ENCODE results near the gene PLIN4. TPM values are rescaled to one million over a fixed set of nuclear protein-coding genes. Genes with fewer than 3 reads are reported as not detected.

PLIN4 gene
- total RNA-seq, 2 experiments from 2014 or later = 0.13 to 0.32 TPM

- Histone ChIP-seq H3K27ac (ENCODE audit: low read depth, low read length, poor library complexity, severe bottlenecking) (no peak overlapping the region), H2AFZ (ENCODE audit: low read length) (no peak overlapping the region), H3K4me3 (ENCODE audit: low read depth, low read length, poor library complexity, severe bottlenecking) (no peak overlapping the region), H3K9me2 (ENCODE audit: insufficient read depth, low read length) (no peaks in the 10 kb centered on the region), H3K36me3 (ENCODE audit: insufficient read depth, low read length) (no peaks in the 10 kb centered on the region), H3K79me2 (ENCODE audit: insufficient read depth, low read depth, low read length) (no peaks in the 10 kb centered on the region), H3K9me3 (ENCODE audit: low read length) (no peaks in the 10 kb centered on the region), H3K4me2 (ENCODE audit: low read length) (no peak overlapping the region), H4K20me1 (ENCODE audit: insufficient read depth, low read length) (no peaks in the 10 kb centered on the region), H3K4me1 (ENCODE audit: insufficient read depth, low read length, poor library complexity, severe bottlenecking) (no peaks in the 10 kb centered on the region)
- no TSS peak for BruUV-seq (replicated peaks)
- ChIA-PET POLR2A (no interaction called here), CTCF (ENCODE audit: unreplicated experiment) (no interaction called here)
- intact Hi-C loops (cut with micrococcal nuclease; ENCODE audit: unreplicated experiment) = no loop called here
- no peak for DNase-seq (ENCODE audit: low spot score)
- TF ChIP-seq EZH2phosphoT487 (IDR thresholded peaks at IDR 0.05; ENCODE audit: borderline replicate concordance, low read depth, low read length) (no peak), CTCF (conservative IDR thresholded peaks at IDR 0.05; ENCODE audit: low read length) (no peak)
Measured at GRCh38 chr19:4516199-4516938, 1.9 kb downstream of the PLIN4 start.

GRCh38 chr19:4515732-4516131 lies 2.6 kb downstream of the PLIN4 start:
- BruUV-seq (replicated peaks) = no TSS peak
- POLR2A ChIA-PET = no interaction called here
- H3K27ac ChIP-seq (ENCODE audit: low read depth, low read length, poor library complexity, severe bottlenecking) = no peak overlapping the region
- H3K4me1 ChIP-seq (ENCODE audit: insufficient read depth, low read length, poor library complexity, severe bottlenecking) = no peaks in the 10 kb centered on the region
- H3K9me2 ChIP-seq (ENCODE audit: insufficient read depth, low read length) = no peaks in the 10 kb centered on the region
- intact Hi-C loops (cut with micrococcal nuclease; ENCODE audit: unreplicated experiment) = no loop called here
- no peaks in the 10 kb centered on the region for H3K36me3 ChIP-seq (ENCODE audit: insufficient read depth, low read length)
- no peak overlapping the region for H2AFZ ChIP-seq (ENCODE audit: low read length)
- no peaks in the 10 kb centered on the region for H3K79me2 ChIP-seq (ENCODE audit: insufficient read depth, low read depth, low read length)
- H3K4me2 ChIP-seq (ENCODE audit: low read length) = no peak overlapping the region
- H3K4me3 ChIP-seq (ENCODE audit: low read depth, low read length, poor library complexity, severe bottlenecking) = no peak overlapping the region
- TF ChIP-seq EZH2phosphoT487 (IDR thresholded peaks at IDR 0.05; ENCODE audit: borderline replicate concordance, low read depth, low read length) (no peak), CTCF (conservative IDR thresholded peaks at IDR 0.05; ENCODE audit: low read length) (no peak)
- CTCF ChIA-PET (ENCODE audit: unreplicated experiment) = no interaction called here
- no peaks in the 10 kb centered on the region for H3K9me3 ChIP-seq (ENCODE audit: low read length)
- no peaks in the 10 kb centered on the region for H4K20me1 ChIP-seq (ENCODE audit: insufficient read depth, low read length)
- no peak for DNase-seq (ENCODE audit: low spot score)

DNA sequence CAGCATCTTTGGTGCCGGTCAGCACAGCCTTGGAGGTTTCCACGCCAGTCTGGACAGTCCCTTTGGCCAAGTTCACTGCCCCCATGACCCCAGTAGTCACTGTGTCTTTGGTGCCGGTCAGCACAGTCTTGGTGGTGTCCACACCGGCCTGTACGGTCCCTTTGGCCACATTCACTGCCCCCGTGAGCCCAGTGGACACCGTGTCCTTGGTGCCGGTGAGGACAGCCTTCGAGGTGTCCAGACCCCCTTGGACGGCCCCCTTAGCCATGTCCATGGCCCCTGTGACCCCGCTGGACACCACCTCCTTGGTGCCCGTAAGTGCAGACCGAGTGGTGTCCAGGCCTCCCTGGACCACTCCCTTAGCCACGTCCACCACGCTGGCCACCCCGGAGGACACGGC lies 5.0 kb downstream of the PLIN4 start:
- no peak overlapping the region for H3K4me3 ChIP-seq (ENCODE audit: low read depth, low read length, poor library complexity, severe bottlenecking)
- ChIA-PET POLR2A (no interaction called here), CTCF (ENCODE audit: unreplicated experiment) (no interaction called here)
- H3K4me2 ChIP-seq (ENCODE audit: low read length) = no peak overlapping the region
- no peak for DNase-seq (ENCODE audit: low spot score)
- no peak overlapping the region for H3K27ac ChIP-seq (ENCODE audit: low read depth, low read length, poor library complexity, severe bottlenecking)
- no peaks in the 10 kb centered on the region for H3K79me2 ChIP-seq (ENCODE audit: insufficient read depth, low read depth, low read length)
- no peaks in the 10 kb centered on the region for H3K4me1 ChIP-seq (ENCODE audit: insufficient read depth, low read length, poor library complexity, severe bottlenecking)
- H3K9me2 ChIP-seq (ENCODE audit: insufficient read depth, low read length) = no peaks in the 10 kb centered on the region
- intact Hi-C loops (cut with micrococcal nuclease; ENCODE audit: unreplicated experiment) = no loop called here
- TF ChIP-seq EZH2phosphoT487 (IDR thresholded peaks at IDR 0.05; ENCODE audit: borderline replicate concordance, low read depth, low read length) (no peak), CTCF (conservative IDR thresholded peaks at IDR 0.05; ENCODE audit: low read length) (no peak)
- H3K9me3 ChIP-seq (ENCODE audit: low read length) = no peaks in the 10 kb centered on the region
- no peaks in the 10 kb centered on the region for H3K36me3 ChIP-seq (ENCODE audit: insufficient read depth, low read length)
- H2AFZ ChIP-seq (ENCODE audit: low read length) = no peak overlapping the region
- H4K20me1 ChIP-seq (ENCODE audit: insufficient read depth, low read length) = no peaks in the 10 kb centered on the region
- BruUV-seq (replicated peaks) = no TSS peak
